Pancreas (tissue), 10 donors: ENCODE measurements around the gene BCAS4. TPM values are rescaled to one million over a fixed set of nuclear protein-coding genes. Genes with fewer than 3 reads are reported as not detected.

ENCODE experiments used
- ATAC-seq, 4 donors: fragments of 200-7000 bp; cut with Tn5 transposase; one replicate each; pipeline versions ENCODE4 v1.8.0 to v1.9.1; 2020; ENCODE audit warnings: mild to moderate bottlenecking in 4 of 4, moderate library complexity in 4 of 4
- DNase-seq, 6 donors: peaks; one replicate each; pipeline ENCODE4 v3.0.0-alpha.2; 2020
- FAIRE-seq: peaks from 2 replicates; lab custom pipeline; 2012; peaks lifted over from hg19 to GRCh38; lab: Jason Lieb, UNC
- H3K27ac ChIP-seq, 4 donors: fragments of 200-600 bp; sonication (generic); 1 replicate in 3 of 4; 2 replicates in 1 of 4; pipeline versions ENCODE4 v1.5.0 to v1.8.0; 2020
- H3K27me3 ChIP-seq, 4 donors: fragments of 200-600 bp; one replicate each; pipeline ENCODE4 v1.8.0; 2021
- H3K36me3 ChIP-seq, 3 donors: fragments of 200-600 bp; sonication (generic) in 1 of 3; one replicate each; pipeline versions ENCODE4 v1.5.0 to v1.8.0; 2020 to 2021
- H3K4me1 ChIP-seq, 3 donors: fragments of 200-600 bp; one replicate each; pipeline ENCODE4 v1.8.0; 2021
- H3K4me3 ChIP-seq, 4 donors: fragments of 200-600 bp; sonication (generic) in 2 of 4; one replicate each; pipeline versions ENCODE4 v1.5.0 to v1.8.0; 2020 to 2021
- H3K9me3 ChIP-seq, 4 donors: fragments of 200-600 bp; one replicate each; pipeline ENCODE4 v1.8.0; 2021
- WGBS, 2 donors: extraction: QIAGEN DNeasy Blood & Tissue Kit; methylation state at CpG; one replicate each; pipeline ENCODE4 v1.1.7; 2013; 5-methylcytosine and 5-hydroxymethylcytosine counted together
- intact Hi-C, 3 donors: fragments of 100-400 bp; cut with DNase I; formaldehyde crosslinking; loops; one replicate each; pipeline versions ENCODE4 v1.11.1 to v1.14.2; 2022
- polyA plus RNA-seq, 2 donors: library from polyadenylated mRNA; stranded (reverse); fragments of 200-250 nt; gene quantifications; one replicate each; pipeline ENCODE4 v1.2.3, GENCODE V29; 2013
- total RNA-seq, 6 donors: library from RNA; stranded (reverse); fragmentation: NEBNext Ultra II Directional in 4 of 6; extraction: Animal tissue kit (Norgen Biotek cat#: 25700) in 4 of 6; gene quantifications; one replicate each; pipeline versions ENCODE4 v1.2.1 to v1.2.4, GENCODE V29; 2021 to 2023
- TF ChIP-seq, protein P1 (sequence below), 4 donors: fragments of 200-600 bp; sonication (generic) in 3 of 4; IDR thresholded peaks; one replicate each; pipeline versions ENCODE4 v1.5.0 to v1.8.0; 2021; ENCODE audit warnings: antibody characterized with exemption in 4 of 4
- donor health status: healthy with polysubstance abuse.
- donor health status: DM: no; HTN: no; CAD: no; lungs with moderate emphysema.
- donor health status: DM: no; HTN: no; CAD: no.
- donor health status: control.
- donor health status: control.
- donor health status: Bipolar disorder and iron deficiency.
- donor health status: DM: yes; HTN: yes; CAD: no.
- donor health status: DM: no; HTN: no; CAD: no.
- donor health status: DM: no; HTN: no; CAD: no.
- donor health status: DM: yes; HTN: yes; CAD: no.

The BCAS4 gene
- total and polyA plus RNA-seq, 8 donors, result 0.85 to 4.8 (median 1.9) TPM

DNA sequence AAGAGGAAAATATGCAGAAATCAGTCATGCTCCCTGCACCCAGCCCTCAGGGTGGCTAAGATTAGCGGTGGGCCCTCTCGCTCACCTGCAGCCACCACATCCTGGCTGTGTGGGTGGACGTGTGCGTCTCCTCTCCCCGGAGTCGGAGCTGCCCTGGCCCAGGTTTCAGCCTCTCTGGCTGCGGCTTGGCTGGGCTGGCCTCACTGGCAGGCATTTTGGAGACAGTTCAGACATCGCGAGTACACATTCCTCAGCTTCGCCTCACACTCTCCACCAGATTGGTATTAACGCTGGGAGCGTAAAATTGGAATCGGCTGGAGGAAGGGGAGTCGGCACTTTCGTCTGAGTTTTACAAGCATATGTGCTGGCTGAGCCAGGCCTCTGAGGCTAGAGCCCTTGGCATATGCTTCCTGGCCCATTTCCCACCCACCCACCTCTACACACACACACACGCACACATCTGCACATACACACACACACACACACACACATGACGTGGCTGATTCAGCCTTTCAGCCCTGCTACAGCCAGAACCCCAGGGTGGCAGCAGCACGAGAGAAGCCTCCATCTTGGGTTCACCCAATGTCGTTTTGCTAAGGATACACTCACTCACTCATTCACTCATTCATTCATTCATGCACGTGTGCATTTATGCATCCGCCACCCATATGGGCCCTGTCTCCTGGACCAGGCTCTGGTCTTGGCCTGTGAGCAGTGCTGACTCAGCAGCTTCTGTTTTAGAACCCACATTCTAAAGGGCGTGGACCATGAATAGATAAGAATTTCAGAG lies 42.9 kb downstream of the BCAS4 start:
- 88 to 91% methylated on average over 22 of the region's 22 CpGs for WGBS, 2 donors
- DNase-seq, result no peak
- intact Hi-C loops, result no loop called here

DNA sequence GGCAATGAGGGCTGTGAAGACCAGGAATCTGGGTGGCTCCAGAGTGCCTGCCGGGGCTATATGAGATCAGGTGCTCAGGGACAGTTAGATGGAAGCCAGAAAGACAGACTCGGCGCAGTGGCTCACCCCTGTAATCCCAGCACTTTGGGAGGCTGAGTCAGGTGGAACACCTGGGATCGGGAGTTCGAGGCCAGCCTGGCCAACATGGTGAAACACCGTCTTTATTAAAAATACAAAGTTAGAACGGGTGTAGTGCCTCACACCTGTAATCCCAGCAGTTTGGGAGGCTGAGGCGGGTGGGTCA lies 43.4 kb downstream of the BCAS4 start:
- Histone ChIP-seq H3K4me3 (no peak overlapping the region), H3K9me3 (no peaks in the 10 kb centered on the region), H3K36me3 (no peaks in the 10 kb centered on the region), H3K27me3 (no peaks in the 10 kb centered on the region), H3K27ac (no peak overlapping the region), H3K4me1 (no peaks in the 10 kb centered on the region)
- no peak for DNase-seq
- ATAC-seq, result no peak
- WGBS, 2 donors, result 91 to 94% methylated on average over 8 of the region's 8 CpGs
- no peak for FAIRE-seq
- intact Hi-C loops, result no loop called here
- TF ChIP-seq, protein P1, sequence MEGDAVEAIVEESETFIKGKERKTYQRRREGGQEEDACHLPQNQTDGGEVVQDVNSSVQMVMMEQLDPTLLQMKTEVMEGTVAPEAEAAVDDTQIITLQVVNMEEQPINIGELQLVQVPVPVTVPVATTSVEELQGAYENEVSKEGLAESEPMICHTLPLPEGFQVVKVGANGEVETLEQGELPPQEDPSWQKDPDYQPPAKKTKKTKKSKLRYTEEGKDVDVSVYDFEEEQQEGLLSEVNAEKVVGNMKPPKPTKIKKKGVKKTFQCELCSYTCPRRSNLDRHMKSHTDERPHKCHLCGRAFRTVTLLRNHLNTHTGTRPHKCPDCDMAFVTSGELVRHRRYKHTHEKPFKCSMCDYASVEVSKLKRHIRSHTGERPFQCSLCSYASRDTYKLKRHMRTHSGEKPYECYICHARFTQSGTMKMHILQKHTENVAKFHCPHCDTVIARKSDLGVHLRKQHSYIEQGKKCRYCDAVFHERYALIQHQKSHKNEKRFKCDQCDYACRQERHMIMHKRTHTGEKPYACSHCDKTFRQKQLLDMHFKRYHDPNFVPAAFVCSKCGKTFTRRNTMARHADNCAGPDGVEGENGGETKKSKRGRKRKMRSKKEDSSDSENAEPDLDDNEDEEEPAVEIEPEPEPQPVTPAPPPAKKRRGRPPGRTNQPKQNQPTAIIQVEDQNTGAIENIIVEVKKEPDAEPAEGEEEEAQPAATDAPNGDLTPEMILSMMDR (IDR thresholded peaks at IDR 0.05), result no peak

More for the DNA sequence above, 42.9 kb downstream of the BCAS4 start:
- no peaks in the 10 kb centered on the region for H3K4me1 ChIP-seq
- no peak overlapping the region for H3K27ac ChIP-seq
- no peaks in the 10 kb centered on the region for H3K36me3 ChIP-seq
- no peak overlapping the region for H3K4me3 ChIP-seq
- H3K9me3 ChIP-seq, result no peaks in the 10 kb centered on the region
- TF ChIP-seq, protein P1 (IDR thresholded peaks at IDR 0.05), result no peak
- FAIRE-seq, result no peak
- no peaks in the 10 kb centered on the region for H3K27me3 ChIP-seq
- ATAC-seq, result no peak

DNA sequence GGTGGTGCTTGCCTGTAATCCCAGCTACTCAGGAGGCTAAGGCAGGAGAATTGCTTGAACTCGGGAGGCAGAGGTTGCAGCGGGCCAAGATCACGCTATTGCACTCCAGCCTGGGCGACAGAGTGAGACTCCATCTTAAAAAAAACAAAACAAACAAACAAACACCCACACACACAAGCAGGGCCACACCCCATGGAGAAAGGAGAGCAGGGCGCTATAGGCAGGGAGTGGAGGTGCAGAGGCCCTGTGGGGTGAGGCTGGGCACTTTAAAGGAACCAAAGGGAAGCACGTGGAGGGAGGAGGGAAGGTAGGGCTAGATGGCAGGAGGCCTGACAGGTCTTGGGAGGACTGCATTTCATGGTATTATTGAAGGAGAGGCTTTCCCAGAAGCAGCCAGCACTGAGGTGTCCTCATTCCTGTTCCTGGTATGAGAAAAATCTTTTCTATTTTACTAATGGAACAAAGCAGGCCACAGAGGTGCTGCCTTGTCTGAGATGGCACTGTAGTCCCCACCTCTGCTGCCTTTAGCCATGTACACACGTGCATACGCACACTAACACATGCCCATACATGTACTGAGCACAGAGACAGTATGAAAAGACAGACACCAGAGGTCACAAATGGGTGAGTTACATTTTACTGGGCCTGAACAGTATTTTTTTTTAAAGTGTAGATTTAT lies 44.0 kb downstream of the BCAS4 start:
- TF ChIP-seq, protein P1 (IDR thresholded peaks at IDR 0.05), result no peak
- ATAC-seq, result no peak
- 86 to 88% methylated on average over 8 of the region's 8 CpGs for WGBS, 2 donors
- FAIRE-seq, result no peak
- no peak overlapping the region for H3K27ac ChIP-seq
- no peaks in the 10 kb centered on the region for H3K27me3 ChIP-seq
- H3K9me3 ChIP-seq, result no peaks in the 10 kb centered on the region
- no peak overlapping the region for H3K4me3 ChIP-seq
- no peaks in the 10 kb centered on the region for H3K36me3 ChIP-seq
- intact Hi-C loops, result no loop called here
- no peak for DNase-seq
- H3K4me1 ChIP-seq, result no peaks in the 10 kb centered on the region

DNA sequence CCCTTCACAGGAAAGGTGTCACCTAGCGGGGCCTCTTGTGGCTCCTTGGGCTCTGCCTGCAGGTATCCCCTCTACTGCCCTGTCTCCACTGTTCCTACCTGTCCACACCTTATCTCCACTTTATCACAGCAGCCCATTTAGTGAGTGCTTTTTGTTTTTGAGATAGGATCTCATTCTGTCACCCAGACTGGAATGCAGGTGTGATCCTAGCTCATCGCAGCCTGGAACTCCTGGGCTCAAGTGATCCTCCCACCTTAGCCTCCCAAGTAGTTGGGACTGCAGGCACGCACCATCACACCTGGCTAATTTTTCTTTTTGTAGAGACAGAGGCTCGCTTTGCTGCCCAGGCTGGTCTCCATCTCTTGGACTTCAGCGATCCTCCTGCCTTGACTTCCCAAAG lies 48.0 kb downstream of the BCAS4 start:
- no peaks in the 10 kb centered on the region for H3K9me3 ChIP-seq
- DNase-seq, result no peak
- no peak overlapping the region for H3K4me3 ChIP-seq
- intact Hi-C loops, result no loop called here
- H3K27ac ChIP-seq, result no peak overlapping the region
- H3K27me3 ChIP-seq, result no peaks in the 10 kb centered on the region
- no peaks in the 10 kb centered on the region for H3K4me1 ChIP-seq
- 94 to 97% methylated on average over 5 of the region's 5 CpGs for WGBS, 2 donors
- no peaks in the 10 kb centered on the region for H3K36me3 ChIP-seq
- no peak for FAIRE-seq
- no peak for ATAC-seq
- TF ChIP-seq, protein P1 (IDR thresholded peaks at IDR 0.05), result no peak
